Right ventricle myocardium inferior (tissue), 1 donor: ENCODE results near the gene RFT1. TPM values are rescaled to one million over a fixed set of nuclear protein-coding genes. Genes with fewer than 3 reads are reported as not detected.
"Not testable (repeated sequence)": the region's sequence is repeated elsewhere in the genome, so short reads cannot be mapped to it uniquely, and the experiment has no call there.

Experiments
- ATAC-seq: fragments of 200-7000 bp; cut with Tn5 transposase; one replicate; pipeline ENCODE4 v1.9.1; 2020; ENCODE audit warnings: mild to moderate bottlenecking, moderate library complexity
- DNase-seq: peaks from one replicate; pipeline ENCODE4 v3.0.0; 2021; ENCODE audit errors: missing footprints
- intact Hi-C: fragments of 100-400 bp; cut with DNase I; formaldehyde crosslinking; loops from one replicate; pipeline ENCODE4 v1.11.0; 2022
- total RNA-seq: library from RNA; stranded (reverse); fragmentation: NEBNext Ultra II Directional; extraction: Animal tissue kit (Norgen Biotek cat#: 25700); gene quantifications from one replicate; pipeline ENCODE4 v1.2.1, GENCODE V29; 2021
- donor health status: DM: no; HTN: yes; CAD: no; lungs with severe emphysema.

RFT1 gene
- total RNA-seq, 1 donor from 2014 or later: 11.0 TPM

DNA sequence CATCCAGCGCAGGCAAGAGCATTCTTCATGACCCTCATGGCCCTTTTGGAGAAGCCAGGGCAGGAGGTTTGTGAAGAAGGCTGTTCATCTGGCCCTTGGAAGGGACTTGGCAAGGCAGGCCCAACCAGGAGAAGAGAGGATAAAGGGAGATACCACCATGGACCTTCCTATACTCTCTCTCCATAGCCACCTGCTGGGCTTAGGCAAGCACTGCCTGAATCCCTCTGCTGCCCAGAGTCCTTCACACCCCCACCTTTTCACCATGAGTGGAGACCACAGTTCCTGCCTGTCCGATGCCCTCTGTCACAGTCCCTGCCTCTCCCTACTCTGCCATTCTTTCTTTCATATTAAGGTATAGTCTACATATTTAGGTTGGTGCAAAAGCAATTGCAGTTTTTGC lies 73.8 kb downstream of the RFT1 start:
- peak; percentile 56 for ATAC-seq
- intact Hi-C loops: no loop called here
- no peak for DNase-seq

GRCh38 chr3:53054233-53054632 lies 76.0 kb downstream of the RFT1 start:
- intact Hi-C loops, DNase-seq, ATAC-seq: not testable (repeated sequence)

DNA sequence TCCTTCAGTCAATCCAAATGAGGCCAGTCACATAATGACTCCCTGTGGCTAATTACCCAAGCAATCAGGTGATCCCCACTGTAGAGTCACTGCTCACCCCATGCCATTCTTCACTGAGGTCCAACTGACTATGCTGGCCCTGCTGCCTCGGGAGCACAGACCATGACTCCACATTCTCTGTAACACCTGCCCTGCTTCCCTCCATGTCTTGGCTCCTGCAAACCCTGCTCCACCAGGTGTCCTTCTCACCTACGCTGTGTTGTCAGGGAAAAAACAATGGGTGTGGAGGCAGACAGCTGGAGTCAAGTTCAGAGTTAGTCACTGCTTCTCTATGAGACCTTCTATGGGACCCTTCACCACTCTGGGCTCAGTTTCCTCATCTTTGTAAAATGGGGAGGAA lies 78.3 kb downstream of the RFT1 start:
- DNase-seq (no peak), ATAC-seq (no peak)
- intact Hi-C loops: no loop called here

DNA sequence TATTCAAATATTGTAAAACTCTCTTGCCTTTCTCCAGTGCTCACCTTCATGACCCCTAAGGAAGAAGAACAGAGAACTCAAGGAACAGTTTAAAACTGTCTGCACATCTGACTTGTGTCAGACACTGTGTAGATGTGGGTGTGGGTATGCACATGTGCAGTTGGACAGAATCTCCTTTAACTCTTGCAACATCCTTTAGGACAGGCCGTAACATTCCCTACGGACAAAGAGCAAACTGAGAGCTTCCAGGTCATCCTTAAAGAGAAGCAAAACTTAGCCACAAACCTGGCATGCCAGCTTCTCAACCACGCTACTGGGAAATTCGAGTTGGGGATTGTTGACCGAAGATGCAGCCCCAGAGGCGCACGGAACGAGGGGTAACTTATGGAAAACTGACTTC lies 80.2 kb downstream of the RFT1 start:
- intact Hi-C loops: no loop called here
- no peak for ATAC-seq
- DNase-seq: no peak

DNA sequence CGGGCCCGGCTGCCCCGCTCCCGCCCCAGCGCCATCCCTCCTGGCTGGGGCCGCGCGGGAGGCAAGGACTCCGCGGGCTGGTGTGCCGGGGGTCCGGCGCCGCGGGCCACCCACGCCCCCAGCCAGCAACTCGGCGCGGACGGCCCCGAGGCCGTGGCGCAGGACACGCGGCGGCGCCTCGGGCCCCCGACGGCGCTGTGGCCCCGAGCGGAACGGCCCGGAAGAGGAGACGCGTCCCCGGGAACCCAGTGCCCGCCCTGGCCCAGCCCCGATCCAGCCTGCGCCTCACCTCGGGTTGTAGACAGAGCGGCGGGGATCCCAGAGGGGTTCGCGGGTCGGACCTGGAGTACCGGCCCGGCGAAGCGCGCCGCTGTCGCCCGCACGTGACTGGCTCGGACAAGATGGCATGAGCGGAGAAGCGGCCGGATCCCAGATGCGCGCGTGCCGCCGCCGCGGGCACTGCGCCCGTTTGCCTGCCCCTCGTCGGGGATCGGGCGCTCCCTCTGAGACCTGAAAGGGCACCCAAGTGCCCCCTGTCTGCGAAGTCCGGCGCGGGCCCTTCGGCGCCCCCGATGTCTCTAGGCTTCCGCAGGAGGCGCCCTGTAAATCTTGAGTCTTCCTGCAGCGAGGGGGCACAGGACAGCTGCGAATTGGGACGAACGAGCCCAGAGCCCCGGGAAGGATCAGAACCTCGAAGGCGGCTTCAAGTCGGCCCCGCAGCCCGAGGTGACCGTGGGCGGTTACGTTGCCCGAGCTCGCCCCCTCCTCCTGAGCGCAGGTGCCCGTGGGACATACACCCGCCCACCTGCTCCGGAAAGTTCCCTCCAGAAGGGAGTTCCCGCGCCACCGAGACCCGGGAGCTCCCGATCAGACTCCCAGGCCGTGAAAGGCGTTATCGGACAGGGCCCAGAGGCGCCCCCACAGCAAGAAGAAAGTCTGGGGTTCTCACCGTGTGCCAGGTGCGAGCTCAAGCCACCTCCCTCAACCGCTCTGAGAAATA lies 83.8 kb downstream of the RFT1 start:
- intact Hi-C loops: no loop called here
- peak; percentile 76 for DNase-seq
- ATAC-seq: peak; percentile 24

- intact Hi-C loops: no loop called here
- DNase-seq: peak; percentile 83
- peak; percentile 80 for ATAC-seq
Measured at GRCh38 chr3:53045518-53046170, 84.6 kb downstream of the RFT1 start, which contains the start of gene SFMBT1. SFMBT1 (minus strand) TSS chr3:53046073; CDS start chr3:52969128, 76,945 bp downstream.

DNA sequence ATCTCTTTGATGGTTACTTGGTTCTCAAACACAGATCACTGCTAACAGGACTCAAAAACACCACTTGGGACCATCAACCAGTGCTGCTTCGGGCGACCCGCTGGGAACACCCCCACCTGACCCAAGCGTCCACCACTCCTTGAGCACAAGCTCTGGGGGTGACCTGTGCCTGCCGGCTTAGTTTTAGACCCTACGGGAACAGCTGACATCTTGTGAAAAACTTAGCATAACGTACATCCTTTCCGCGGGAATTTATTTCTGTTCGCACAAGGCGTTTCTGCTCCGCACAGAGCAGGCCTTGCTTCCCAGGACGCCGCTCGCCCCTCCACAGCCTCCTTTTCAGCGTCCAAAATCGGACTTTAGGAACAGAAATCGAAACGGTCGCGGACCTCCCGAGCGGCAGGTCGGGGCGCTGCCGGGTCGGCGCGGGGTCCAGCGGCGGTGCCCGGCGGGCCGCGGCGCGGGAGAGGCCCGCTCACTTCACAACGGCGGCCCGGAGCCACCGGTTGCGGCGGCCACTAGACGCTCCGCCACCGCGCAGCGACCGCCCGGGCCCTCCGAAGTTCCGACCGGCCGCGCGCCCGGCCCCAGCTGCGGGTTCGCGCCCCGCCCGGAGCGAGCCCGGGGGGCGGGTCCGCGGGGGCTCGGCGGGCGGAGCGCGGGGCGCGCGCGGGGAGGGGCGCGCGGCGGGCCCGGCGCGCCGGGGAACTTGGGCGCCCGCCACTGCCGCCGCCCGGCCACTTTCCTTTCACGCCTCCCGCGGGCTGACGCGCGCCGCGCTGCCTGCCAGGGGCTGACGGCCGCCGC lies 85.3 kb downstream of the RFT1 start:
- ATAC-seq (peak; percentile 63), DNase-seq (peak; percentile 85)
- intact Hi-C loops: no loop called here

GRCh38 chr3:53044371-53044710 lies 85.9 kb downstream of the RFT1 start:
- no peak for DNase-seq
- no peak for ATAC-seq
- intact Hi-C loops: no loop called here

DNA sequence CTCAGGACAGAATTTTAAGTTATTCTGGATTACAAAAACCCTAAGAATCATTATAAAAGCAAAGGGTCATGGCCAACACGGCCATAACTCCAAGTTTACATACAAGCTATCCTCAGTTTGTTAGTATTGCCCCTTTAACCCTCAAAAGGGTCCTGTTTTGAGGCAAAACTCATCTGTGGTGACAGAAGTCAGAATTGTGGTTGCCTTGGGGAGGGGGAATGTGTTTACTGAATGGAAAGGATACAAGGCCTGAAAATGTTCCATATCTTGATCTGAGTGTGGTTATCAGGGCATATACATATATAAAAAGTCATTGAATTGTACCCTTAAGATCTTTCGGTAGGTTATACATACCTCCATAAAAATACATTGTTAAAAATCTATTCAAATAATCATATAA lies 86.5 kb downstream of the RFT1 start:
- no peak for ATAC-seq
- no peak for DNase-seq
- intact Hi-C loops: no loop called here

DNA sequence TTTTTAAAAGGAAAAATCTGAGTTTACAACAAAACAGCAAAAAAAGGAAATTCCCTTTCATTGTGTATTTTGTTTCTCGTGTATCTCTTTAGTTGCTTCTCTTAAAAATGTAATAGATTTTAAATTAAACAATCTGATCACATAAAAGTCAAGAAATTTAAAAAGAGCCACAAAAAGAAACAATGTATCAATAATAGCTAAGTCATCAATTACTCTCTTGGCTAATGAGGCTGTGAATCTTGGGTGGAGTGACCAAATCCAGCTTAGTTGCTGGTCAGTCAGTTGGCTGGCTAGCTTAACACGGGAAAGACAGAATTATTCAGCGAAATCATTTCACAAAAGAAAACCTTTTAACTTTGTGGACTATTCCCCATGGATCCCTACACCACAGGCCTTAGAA lies 87.6 kb downstream of the RFT1 start:
- DNase-seq: no peak
- intact Hi-C loops: no loop called here
- ATAC-seq: no peak

DNA sequence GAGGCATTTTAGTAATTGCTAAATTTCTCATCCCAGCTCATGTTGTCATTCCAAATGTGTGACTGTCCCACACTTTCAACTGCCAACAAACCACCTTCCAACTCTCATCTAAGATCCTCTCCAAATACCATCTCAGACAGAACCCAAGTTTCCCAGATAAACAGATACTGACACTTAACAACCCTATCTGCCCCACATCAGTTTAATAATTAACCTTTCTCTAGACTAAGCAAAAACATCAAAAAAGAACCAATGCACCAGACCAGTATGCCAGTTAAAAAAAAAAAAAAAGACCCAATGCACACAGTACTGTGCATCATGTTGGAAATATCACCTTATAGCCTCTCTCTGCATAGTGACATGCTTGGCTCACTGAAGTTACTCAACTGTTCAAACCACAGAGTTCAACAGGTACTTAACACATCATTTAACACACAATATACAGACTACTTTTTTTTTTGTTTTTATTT lies 89.8 kb downstream of the RFT1 start:
- ATAC-seq (no peak), DNase-seq (no peak)
- intact Hi-C loops: no loop called here

DNA sequence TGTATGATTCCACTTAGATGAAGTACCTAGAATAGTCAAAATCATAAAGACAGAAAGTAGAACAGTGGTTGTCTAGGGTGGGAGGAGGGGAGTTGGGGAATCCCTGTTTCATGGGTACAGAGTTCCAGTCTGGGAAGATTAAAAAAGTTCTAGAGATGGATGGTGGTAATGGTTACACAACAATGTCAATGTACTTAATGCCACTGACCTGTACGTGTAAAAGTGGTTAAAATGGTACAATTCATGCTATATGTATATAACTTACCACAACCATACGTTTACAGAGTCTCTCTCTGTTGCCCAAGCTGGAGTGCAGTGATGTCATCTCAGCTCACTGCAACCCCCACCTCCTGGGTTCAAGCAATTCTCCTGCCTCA lies 90.9 kb downstream of the RFT1 start:
- ATAC-seq (no peak), DNase-seq (no peak)
- intact Hi-C loops: no loop called here

GRCh38 chr3:53038679-53039375 lies 91.4 kb downstream of the RFT1 start:
- no peak for ATAC-seq
- intact Hi-C loops: no loop called here
- no peak for DNase-seq

Other genes starting within 250 kb of the RFT1 start
- 9.0 TPM for gene STIMATE, start 232.9 kb downstream of the RFT1 start, total RNA-seq
- gene SFMBT1, start 84.4 kb downstream of the RFT1 start, total RNA-seq: 14.9 TPM
- gene PRKCD, start 30.8 kb upstream of the RFT1 start, total RNA-seq: 16.9 TPM
- gene TKT, start 125.6 kb upstream of the RFT1 start, total RNA-seq: 48.1 TPM
- gene DCP1A, start 217.1 kb upstream of the RFT1 start, total RNA-seq: 17.7 TPM